GM20431 (cell line): ENCODE results near the gene SYTL3.
"Not testable (repeated sequence)": the region's sequence is repeated elsewhere in the genome, so short reads cannot be mapped to it uniquely, and the experiment has no call there.

Experiments used
- in situ Hi-C: fragments of 300-500 bp; cut with MseI, MboI; formaldehyde crosslinking; loops from one replicate; pipeline ENCODE4 v1.15.0; 2020; ENCODE audit warnings: low sequenced_read_pairs; ENCODE audit not compliant: unreplicated experiment

Gene SYTL3

DNA sequence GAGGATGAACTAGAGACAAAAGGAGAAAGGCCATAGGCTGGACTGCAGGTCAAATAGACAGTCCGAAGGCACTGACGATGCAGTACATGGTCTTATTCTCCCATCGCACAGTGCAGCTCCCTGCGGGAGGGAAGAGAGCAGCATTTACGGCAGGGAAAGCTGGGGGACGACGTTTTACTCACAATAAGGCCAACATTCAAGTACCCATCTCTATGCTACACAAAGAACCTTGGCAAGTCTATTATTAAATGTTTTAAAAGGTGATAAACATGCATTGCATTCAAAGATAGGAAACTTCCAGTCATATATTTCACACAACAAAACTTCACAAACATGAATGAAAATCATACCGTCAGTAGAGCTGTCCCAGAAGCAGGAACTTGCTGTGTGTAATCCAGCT, 13.1 kb upstream of the SYTL3 start:
- in situ Hi-C loops: no loop called here

DNA sequence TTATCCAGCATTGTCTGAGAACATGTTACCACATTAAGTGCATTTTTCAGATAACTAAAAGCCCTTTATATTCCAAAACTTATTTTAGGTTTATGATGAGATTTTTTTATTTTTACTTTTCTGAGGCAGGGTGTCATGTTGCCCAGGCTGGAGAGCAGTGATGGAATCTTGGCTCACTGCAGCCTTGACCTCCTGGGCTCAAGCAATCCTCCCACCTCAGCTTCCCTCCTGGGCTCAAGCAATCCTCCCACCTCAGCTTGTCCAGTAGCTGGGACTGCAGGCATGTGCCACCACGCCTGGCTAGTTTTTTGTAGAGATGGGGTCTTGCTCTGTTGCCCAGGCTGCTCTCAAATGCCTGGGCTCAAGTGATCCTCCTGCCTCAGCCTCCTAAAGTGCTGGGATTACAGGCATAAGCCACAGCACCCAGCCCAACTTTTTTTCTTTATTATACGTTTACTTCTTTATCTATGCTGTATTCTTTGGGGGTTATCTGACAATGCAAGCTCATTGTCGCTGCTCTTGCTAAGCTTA, 11.5 kb upstream of the SYTL3 start:
- in situ Hi-C loops: no loop called here

DNA sequence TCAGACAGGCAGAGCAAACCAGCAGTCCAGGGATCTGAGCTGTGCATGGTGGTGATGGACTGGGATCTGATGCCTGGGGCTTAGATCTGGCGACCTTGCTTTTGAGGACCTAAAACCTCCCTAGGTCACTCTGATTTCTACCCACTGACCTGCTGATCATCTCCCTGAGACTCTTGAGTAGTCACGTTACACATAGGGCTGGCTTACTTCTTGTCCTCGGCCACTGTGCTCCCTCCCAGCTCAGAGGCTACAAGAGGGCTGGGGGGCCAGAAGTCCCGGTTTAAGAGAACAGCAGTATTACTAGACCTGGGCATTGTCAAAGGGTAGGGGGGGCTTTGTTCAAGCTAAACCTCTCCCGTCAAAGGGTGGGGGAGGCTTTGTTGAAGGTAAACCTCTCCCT, 10.8 kb upstream of the SYTL3 start:
- in situ Hi-C loops: no loop called here

DNA sequence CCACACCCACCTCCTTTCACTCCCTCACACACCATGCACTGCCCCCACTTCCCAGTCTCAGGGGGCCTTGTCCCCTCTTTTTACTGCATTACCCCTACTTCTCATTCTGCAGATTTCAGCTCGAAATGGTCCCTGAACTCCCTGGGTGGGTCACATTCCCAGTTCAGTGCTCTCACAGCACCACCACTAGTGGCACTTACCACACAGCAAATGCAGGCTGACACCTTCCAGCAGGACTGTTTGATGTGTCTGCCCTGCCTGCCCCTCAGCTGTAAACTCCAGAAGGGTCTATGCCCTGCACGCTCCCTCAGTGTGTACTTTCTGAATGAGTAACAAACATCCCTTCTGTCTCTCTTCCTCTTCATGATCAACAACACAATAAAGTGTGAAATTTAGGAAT, 9.3 kb upstream of the SYTL3 start:
- in situ Hi-C loops: no loop called here

DNA sequence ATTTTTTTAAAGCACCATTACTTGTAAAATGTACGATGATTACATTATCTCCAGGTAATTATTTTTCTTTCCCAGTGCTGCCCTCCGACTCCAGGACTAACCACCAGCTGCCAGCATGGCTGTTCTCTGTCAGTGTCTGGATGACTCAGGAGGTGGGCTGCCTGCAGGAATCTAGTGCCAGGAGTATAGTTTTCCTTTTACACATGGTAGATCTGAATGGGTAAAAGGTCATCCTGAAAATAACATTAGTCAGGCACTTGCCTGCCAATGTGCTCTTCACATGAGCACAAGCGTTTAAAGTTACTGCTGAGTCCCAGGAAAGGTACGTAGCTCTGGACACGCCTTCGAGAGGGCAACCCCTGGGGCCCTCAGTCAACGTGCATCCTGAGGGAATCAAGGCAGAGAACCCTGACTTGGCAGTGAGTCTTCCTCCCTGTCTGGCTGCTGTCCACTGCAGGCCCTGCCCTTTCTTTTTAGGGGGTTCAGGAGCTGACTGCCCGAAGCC, 7.7 kb upstream of the SYTL3 start:
- in situ Hi-C loops: no loop called here

DNA sequence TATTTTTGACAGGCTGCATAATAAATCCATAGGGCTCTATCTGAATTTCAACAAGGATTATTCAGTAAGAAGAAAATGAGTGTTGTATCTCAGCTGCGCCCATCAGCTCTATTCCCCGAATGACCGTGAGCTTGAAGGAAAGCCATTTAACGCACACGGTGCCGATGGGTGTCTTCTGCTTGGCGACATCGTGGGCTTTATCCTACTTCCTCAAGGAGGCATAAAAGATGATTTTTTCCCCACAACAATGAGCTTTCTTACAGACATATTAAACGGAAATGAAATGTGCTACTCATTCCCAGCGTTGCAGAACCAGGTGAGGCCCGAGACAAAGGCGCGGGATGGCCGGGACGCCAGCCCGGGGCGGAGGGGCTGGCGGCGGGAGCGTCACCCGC, 6.0 kb upstream of the SYTL3 start:
- in situ Hi-C loops: no loop called here

DNA sequence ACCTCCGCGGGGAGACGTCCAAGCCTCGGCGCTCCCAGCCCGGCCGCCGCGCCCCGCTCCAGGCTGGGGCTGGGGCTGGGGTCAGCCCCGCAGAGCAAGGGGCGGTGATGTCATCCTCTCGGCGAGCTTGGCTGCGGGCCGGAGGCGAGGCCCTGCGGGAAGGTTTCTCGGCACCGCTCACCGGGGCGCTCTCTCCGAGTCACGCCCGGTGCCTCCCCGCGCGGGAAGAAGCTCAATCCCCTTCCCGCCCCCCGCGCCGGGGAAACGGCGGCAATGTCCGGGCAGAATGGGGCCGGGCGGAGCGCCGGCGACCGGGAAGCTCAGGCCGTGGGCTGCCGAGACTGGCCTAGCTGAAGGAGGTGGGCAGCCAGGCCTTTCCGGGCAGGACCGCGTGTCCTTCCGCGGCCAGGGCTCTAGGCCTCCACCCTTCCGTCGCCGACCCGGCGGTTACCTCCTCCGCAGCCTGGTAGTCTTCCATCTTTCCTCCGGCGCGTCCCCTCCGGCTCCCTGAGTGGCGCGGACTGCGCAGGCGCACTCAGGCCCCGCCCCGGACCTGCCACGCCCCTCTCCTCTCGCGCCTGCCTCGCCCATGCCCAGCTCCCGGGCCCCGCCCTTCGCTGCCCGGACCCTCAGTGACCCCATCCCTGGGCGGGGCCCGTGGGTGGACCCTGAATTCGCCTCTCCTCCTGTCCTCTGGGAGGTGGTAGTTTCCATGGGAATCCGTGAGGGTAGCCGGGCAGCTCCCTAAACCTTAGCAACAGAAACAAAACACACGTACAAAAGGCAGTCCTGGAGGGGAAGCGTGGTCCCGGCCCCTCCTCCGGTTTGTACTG, 5.4 kb upstream of the SYTL3 start, which contains the start of gene DYNLT1:
DYNLT1 (minus strand) TSS at position 513 of the 833 bp plus-strand sequence; CDS start at position 478, 35 bp downstream.
- in situ Hi-C loops: no loop called here

DNA sequence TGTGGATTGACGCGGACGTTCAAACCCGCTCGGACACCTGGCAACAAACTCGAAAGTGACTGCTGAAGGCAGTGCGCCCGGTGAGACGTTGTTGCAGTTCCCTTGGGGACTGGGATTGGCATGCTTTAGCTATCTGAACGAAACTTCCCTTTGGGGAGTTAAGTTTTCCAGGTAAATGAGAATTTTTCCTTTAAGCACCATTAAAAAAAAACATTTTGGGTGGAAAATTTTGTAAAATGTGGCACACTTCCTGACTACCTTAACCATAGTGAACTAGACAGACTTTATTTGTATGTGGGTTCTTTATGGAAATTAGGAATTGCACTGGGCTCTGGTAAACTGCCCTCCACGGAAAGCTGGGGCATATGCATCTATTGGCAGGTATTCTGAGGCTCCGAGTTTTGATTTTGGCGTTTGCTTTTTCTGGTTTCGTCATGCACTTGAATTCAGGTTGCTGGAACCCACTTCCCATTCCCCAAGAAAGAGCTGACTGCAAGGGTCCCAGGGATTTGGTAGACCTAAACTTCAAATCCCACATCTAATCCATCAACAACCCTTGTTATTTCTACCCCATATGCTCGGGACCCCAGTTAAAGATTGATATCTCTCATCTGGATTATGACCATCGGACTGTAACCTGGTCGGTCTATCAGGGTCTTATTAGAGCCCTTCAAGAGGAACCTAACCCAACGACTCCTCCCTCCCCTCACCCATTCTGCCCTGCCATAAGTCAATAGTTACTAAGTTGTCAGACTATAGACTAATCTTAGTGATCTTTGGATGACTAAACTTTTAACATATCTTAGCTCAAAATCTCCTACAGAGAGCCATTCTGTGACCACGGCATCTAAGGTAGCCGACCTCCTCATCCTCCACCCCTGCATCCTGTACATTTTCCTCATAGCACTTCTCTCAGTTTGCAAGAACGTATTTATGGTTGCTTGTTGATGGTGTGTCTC, 4.5 kb upstream of the SYTL3 start:
- in situ Hi-C loops: no loop called here

DNA sequence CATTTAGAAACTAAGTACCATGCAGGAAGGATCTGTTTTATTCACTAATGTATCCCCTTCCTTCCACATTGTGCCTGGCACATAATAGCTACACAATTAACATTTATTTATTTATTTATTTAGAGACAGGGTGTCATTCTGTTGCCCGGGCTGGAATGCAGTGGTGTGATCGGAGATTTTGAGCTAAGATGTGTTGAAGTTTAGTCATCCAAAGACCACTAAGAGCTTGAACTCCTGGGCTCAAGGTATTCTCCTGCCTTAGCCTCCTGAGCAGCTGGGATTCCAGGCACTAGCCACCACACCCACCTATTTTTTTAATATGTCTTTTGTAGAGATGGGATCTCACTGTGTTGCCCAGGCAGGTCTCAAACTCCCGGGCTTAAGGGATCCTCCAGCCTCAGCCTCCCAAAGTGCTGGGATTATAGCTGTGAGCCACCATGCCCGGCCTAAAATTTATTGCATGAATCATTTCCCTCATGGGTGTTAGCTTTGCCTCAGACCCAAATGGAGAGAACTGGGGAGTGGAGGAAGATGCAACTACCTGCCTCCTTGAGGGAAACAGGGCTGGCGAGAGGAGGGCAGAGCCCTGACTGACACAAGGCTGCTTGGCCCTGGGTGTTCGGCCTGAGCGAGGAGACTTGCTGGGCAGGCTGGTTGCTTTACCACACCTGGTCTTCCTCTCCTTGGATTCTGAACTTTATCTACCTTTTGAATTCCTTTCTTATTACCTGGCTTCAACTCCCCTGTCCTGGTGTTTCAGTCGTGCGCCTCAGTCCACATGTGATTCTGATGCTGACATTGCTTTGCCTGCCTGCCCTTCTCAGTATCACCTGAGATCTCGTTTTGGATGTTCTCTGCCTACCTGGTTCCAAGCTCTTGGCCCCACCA, 3.6 kb upstream of the SYTL3 start:
- in situ Hi-C loops: no loop called here

DNA sequence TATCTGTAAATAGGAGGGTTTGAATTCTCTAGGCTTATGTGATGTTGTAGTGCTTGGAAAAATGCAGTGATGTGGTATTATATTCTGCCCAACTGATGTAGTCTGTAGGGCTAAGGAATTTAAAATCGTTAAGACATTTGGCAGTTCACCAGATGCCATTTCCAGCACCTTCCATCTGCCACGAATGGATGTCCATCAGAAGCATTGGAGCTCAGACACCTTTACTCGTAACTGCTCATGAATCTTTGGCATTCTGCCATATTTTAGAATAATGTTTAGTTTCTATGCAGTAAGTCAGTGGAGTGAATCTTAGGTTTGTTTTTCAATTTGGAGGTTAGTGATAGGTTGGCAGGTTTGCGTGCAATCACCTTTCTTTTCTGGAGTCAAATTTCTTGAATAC, 2.4 kb upstream of the SYTL3 start:
- in situ Hi-C loops: no loop called here

DNA sequence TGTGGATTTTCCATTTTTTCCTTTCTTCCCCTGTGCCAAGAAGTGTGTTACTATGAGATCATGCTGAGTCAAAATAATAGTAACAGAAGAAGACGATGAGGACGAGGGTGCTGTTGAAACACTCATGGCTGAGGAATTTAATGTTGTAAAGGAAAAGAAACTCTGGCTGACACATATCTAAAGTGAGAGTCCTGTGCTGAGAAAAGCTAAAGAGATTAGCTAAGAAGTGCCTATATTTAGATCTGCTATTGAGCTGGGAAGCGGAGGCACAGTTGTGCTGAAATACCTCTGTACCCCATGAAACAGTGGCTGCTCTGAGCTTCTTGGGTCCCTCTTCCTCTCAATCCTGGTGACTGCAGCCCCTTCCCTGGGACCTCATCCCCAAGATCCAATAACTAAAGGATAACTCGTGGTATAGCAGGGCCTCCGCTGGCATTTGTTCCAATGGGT, 1.1 kb upstream of the SYTL3 start:
- in situ Hi-C loops: no loop called here

DNA sequence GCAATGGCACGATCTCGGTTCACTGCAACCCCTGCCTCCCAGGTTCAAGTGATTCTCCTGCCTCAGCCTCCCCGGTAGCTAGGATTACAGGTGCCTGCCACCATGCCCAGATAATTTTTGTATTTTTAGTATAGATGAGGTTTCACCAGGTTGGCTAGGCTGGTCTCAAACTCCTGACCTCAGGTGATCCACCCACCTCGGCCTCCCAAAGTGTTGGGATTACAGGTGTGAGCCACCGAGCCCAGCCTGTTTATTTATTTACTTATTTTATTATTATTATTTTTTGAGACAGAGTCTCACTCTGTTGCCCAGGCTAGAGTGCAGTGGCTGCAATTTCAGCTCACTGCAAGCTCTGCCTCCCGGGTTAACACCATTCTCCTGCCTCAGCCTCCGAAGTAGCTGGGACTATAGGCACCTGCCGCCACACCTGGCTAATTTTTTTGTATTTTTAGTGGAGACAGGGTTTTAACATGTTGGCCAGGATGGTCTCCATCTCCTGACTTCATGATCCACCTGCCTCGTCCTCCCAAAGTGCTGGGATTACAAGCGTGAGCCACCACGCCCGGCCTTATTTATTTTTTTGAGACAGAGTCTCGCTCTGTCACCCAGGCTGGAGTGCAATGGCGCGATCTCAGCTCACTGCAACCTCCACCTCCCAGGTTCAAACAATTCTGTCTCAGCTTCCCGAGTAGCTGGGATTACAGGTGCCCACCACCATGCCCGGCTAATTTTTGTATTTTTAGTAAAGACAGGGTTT, 2.3 kb downstream of the SYTL3 start:
- in situ Hi-C loops: not testable (repeated sequence)

DNA sequence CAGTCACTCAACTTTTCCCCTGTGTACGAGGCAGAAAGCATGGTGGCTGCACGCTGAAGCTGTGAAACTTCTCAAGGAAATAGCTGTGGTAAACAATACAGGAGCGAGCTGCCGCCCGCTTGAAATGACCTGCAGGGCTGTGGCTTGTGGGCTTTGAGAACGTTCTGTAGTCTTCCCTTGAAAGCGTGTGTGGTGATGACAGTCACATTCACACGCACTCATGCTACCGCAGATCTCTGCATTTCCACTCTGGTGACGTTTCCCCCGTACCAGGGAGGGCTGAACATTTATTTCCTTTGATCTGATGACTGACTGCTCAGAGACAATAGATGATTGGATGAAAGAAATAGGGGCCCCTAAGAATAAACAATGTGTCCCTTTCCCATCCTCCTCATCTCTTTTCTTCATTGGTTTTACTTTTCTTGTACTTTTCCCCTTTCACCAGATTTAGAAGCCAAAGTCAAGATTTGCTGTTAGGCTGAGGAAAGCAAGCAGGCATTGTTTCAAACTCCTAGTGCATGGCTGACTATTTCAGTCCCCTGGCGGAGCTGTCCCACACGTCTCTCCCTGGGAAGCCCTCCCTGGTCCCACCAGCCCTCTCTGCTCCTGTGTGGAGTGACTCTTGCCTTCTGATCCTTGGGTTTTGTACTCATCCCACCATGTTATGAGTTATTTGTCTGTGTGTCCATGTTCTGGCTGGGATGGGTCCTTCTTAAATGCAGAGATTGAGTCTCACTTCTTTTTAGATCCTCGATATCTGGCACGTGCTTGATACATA, 3.9 kb downstream of the SYTL3 start:
- in situ Hi-C loops: no loop called here

DNA sequence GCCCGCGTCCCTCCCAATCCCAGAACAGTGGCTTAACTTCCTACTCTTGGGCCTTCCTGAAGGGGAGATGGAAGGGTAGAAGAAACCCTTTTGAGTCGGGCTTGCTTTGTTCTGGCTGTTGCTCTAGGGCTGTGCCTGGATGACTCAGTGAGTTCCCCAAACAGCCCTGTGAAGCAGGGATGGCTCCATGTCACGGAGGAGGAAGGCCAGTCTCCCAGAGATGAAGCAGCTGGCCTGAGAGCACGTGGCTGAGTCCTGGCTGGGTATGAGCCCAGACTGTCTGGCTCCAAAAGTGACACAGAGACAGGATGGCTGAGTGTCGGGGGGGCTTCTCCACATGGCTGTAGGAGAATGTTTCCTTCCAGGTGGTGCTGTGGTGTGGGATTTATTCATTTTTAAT, 4.6 kb downstream of the SYTL3 start:
- in situ Hi-C loops: no loop called here

DNA sequence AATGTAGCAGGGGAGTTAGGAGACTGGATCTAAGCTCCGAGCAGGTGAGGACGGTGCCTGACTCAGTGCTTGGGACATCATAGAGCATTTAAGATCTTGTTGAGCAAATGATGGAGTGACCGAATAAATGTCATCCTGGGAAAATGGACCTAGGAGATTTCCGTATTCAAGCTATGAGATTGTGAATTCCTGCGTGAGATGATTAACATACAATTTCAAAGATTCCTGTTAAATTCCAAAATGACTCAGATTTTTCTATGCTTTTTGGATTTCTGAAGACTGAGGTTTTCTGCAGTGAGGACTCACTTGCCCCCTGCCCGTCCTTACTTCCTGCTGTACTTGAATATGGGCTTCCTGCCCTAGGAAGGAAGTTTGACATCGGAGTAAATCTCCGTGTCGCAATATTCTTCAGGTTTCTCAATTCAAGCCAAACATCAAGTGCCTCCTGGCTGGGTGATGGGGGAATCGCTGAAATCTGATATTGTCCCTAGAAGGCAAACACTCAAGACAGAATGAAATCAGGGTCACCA, 5.2 kb downstream of the SYTL3 start:
- in situ Hi-C loops: no loop called here

DNA sequence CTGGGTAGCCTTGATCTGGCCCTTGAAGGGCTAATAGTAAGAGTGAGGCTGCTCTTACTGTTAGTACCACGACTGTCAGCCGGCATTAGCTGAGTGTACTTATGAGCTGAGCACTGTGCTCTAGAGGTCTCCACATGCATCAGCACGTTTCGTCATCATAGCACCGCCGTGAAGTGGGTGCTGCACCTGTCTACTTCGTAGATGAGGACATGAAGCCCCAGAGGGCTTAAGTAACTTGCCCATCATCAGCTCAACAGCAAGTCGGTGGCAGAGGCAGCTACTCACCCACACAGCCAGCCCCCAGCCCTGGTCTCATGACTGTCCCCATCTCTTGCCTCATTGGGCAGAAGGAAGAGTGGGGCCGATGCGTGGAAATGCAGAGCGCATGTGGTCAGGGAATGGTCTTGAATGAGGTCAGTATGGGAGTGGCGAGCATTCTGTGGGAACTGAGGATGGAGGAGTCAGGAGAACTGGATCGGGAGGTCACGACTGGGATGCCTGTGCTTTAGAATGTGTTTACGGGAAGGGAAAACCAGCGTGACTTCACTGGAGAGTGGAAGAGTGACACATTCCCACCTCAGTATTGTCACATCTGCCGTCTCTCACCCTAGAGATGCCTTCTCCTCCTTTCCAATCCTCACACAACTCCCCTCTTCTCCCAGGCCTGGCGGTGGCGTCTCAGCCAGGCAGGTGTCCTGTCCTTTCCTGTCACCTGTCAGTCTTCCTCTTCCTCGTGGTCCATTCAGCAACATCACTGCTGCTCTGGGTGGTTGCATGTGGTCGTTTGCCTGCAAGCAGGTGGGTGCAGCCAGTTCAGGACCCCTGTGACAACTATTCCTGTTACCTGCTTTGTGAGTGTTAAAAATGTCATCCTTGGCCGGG, 6.0 kb downstream of the SYTL3 start:
- in situ Hi-C loops: no loop called here

DNA sequence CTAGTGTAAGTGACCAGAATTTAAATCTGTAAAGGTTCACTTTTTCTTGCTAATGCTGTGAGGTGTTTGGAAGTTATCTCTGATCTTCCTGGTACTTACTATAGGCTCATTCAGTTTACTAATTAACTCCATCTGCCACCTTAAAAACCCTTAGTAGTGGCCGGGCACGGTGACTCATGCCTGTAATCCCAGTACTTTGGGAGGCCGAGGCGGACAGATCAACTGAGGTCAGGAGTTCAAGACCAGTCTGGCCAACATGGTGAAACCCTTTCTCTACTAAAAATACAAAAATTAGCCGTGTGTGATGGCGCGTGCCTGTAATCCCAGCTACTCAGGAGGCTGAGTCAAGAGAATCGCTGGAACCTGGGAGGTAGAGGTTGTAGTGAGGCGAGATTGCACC, 7.1 kb downstream of the SYTL3 start:
- in situ Hi-C loops: not testable (repeated sequence)
